GM19372 (cell line): ENCODE data around the gene CDC42BPA.

Experiments
- ATAC-seq: cut with Tn5 transposase; IDR thresholded peaks from one replicate; pipeline ENCODE4 v1.9.1; 2021; ENCODE audit warnings: mild to moderate bottlenecking, low read depth, moderate library complexity; ENCODE audit not compliant: unreplicated experiment

The CDC42BPA gene

DNA sequence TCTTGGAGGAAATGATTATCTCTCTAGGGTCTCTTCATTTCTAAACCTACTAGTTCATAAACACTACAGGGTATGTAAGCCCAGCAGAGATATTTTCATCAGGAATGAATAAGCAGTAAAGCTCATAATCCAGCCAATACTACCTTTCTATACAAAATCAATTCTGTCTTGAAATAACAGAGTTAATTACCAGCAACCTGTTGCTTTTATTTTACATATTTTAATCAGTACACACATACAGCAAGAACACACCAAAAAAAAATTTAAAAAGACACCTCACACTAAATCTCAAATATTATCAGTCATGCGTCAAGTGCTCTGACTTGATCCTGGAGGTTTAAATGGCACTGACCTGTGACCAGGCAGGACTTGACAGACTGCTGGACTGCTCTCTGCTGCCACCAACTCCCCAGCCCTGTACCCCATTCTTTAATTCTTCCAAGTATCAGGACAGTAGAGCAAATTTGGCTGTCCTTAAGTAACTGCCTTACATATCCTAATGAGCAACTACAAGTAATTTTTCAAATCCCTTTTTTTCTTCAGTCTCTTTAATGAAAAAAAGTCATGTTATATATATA is 98.5 kb downstream of the CDC42BPA start:
- no peak for ATAC-seq

DNA sequence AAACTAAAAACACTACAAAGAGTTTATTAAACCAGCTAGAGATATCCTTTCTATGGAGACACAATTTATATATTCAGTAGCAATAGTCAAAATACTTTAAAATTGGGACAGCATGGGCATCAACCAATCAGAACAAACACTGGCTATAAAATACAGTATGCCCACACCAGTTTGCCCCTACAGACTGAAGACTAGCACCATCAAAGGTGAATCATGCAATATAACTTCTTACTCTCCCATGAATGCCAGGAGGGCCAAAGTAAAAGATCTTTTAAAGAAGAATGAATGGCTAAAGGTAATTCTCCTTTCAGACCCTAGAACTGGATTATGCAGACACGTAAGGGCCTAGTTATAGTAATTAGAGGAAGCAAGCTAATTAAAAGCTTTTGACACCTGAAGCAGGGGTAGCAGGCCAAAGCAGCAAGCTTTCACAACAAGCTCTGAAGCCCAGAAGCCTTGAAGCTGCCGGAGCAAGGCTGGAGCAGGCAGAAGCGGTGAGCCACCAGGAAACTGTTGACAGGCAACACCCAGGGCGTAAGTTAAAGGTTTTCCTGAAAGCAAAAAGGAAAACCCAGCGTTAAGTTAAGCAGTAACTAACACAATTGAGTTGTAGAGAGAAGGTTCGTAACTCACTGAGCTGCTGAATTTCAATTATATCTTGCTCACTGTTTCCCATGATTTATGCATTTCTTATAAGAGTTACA is 99.3 kb downstream of the CDC42BPA start:
- no peak for ATAC-seq

GRCh38 chr1:227215863-227216510 is 102.3 kb downstream of the CDC42BPA start:
- no peak for ATAC-seq

- no peak for ATAC-seq
These were observed 104.1 kb downstream of the CDC42BPA start for GRCh38 chr1:227214207-227214606.

DNA sequence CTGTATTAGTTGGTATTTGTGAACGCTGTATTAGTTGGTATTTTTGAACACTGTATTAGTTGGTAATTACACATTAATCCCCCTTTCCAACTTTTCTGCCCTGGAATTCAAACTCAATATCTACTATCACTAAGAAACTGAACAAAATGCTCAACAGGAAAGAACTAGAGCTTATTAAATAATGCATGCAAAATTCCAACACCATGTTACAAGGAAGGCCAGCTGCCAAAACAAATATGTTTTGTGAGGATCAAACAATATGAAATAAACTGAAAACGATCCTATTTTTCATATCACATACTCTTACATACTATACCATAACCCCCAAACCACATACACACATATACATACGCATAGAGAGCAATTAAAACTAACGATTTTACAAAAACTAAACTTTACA is 104.9 kb downstream of the CDC42BPA start:
- no peak for ATAC-seq

DNA sequence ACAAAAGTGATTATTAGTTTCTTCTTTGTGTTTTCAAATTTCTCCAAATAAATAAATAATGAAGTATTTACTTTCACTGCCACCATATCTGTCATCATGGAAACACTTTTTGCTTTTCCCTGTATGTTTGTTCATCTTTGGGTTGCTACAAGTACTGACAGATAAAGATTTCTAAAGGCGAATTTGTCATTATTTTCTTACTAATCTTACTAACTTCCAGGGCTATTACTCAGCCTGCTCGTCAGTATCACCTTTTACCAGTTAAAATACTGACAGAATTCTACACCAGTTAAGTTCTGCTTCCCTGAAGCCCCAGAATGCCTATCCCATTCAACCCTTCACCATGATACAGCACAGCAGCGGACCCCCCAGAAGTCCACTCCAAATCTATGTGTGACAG is 106.1 kb downstream of the CDC42BPA start:
- ATAC-seq = no peak

- ATAC-seq = no peak
These were observed 107.7 kb downstream of the CDC42BPA start for GRCh38 chr1:227210604-227211003.

- ATAC-seq = no peak
These were observed 121.2 kb downstream of the CDC42BPA start for GRCh38 chr1:227197064-227197463.

DNA sequence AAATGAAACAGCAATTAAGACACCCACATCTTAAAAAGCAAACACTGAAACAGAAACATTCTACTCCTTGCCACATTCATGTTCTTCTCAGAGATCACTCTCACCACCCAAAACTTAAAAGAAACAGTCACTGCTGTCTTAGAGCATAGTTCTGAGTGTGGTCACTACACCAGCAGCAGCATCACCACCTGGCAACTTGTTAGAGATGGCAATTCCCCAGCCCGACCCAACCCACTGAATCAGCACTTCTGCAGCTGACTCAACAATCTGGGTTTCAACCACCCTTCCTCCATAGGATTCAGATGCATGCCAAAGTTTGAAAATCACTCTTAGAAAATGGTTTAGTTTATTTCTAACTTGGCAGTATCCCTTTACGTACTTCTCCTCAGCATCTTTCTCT is 126.1 kb downstream of the CDC42BPA start:
- peak; percentile 82 for ATAC-seq

- peak; percentile 78 for ATAC-seq
These were observed 126.7 kb downstream of the CDC42BPA start for GRCh38 chr1:227191607-227192006.

DNA sequence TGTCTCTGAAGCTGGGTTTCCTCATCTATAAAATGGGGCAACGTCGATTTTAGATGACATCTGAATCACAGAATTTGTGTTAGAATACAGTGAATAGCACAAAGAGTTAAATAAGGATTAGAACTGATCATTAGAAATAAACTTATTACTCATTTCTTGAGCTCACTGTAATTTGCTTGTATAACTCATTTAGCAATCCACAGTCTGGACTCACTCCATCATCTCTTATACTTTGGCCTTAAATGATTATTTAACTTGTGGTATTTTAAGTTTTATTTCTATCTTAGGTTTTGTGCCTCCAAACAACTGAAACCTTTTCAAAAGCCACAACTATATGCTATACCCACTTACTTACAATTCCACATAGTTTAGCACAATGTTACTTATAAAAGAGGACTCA is 128.0 kb downstream of the CDC42BPA start:
- no peak for ATAC-seq

DNA sequence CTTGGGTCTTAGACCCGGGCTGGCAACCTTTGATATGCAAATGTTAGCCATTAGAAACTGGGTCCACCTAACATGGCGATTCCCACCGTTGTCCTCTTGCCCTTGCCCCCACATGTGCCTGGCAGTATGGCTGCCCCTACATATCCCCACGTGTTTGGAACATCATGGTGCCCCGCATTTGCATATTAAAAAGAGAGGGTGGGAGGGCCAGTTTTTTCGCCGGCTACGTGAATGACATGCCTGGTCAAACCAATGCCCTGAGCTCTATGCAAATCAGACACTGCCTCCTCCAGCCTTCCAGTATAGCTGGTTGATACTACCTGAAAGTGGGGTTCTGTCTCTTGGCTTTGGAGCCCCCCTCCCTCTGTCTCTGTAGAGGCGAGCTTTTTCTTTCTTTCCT is 133.0 kb downstream of the CDC42BPA start:
- no peak for ATAC-seq

- no peak for ATAC-seq
These were observed 136.3 kb downstream of the CDC42BPA start for GRCh38 chr1:227182012-227182411.

GRCh38 chr1:227175611-227176010 is 142.7 kb downstream of the CDC42BPA start:
- no peak for ATAC-seq

GRCh38 chr1:227174164-227174563 is 144.1 kb downstream of the CDC42BPA start:
- ATAC-seq = no peak

- no peak for ATAC-seq
These were observed 147.7 kb downstream of the CDC42BPA start for GRCh38 chr1:227170361-227171166.

- ATAC-seq = no peak
These were observed 148.9 kb downstream of the CDC42BPA start for GRCh38 chr1:227169343-227169742.

DNA sequence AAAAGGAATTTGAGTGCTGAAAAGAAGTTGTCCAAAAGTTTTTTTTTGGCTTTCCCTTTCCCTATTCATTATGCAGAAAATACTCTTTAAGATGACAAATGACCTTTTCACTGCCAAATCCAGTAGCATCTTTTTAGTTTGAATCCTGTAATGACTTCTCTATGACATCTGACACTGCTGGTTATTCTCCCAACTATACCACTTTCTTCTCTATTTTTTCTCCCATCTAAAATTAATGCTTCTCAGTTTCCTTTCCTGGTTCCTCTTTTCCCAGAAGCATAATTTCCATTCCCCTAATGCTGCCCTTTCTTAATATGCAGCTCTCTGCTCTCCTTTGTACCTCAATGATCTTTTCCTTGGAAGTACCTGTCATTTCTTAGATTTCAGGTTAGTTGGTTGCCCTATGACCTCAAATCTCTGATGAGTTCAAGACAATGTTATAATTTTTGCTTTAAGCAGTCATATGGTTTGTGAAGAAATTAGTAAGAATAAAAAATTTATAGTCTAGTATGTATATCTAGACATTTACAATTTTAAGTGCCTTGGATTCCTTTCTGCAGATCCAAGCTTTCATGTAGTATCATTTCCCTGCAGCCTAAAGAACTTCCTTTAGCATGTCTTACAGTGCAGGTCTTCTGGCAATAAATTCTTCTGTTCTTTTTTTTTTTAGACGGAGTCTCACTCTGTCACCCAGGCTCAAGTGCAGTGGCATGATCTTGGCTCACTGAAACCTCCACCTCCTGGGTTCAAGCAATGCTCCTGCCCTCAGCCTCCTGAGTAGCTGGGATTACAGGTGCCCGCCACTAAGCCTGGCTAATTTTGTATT is 150.8 kb downstream of the CDC42BPA start:
- ATAC-seq = no peak

- no peak for ATAC-seq
These were observed 151.7 kb downstream of the CDC42BPA start for GRCh38 chr1:227166559-227166958.

- no peak for ATAC-seq
These were observed 156.8 kb downstream of the CDC42BPA start for GRCh38 chr1:227161470-227161869.
